ENCODE data around the gene IFNL2. TPM values are rescaled to one million over a fixed set of nuclear protein-coding genes. Genes with fewer than 3 reads are reported as not detected.
"Not testable (repeated sequence)": the region's sequence is repeated elsewhere in the genome, so short reads cannot be mapped to it uniquely, and the experiment has no call there.

Gene IFNL2
- total RNA-seq (2014; rRNA removed; shearing (Covaris generic)), result not detected in 2 replicates

DNA sequence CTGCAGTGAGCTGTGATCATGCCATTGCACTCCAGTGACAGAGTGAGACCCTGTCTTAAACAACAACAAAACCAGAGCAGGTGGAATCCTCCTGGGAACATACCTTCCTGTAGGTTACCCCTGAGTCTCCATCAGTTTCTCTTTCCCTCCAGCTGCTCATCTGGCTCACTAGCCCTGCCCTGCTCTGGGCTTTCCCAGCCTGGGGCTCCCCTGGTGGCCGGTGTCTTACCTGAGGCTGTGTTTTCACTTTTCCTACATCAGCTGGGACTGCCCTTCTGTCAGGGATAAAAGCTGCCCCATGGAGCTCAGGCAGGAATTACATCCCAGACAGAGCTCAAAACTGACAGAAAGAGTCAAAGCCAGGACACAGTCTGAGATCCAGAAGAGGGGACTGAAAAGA lies at the start of gene IFNL2:
TSS of gene IFNL2 (plus strand) at position 312 of the 400 bp plus-strand sequence. CDS start 173 bp downstream, outside the sequence.
- not testable (repeated sequence) for DNase-seq (ENCODE audit: low read depth)

DNA sequence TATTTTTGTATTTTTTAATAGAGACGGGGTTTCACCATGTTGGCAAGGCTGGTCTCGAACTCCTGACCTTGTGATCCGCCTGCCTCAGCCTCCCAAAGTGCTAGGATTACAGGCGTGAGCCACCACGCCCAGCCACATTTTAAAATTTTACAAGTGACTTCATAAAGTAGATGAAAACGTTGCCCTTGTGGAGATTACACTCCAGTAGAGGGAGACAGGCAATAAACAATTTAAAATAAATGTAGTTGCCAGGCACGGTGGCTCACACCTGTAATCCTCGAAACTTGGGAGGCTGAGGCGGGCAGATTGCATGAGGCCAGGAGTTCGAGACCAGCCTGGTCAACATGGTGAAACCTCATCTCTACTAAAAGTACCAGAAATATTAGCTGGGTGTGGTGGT lies 49.1 kb upstream of the IFNL2 start:
- not testable (repeated sequence) for DNase-seq (ENCODE audit: low read depth)

DNA sequence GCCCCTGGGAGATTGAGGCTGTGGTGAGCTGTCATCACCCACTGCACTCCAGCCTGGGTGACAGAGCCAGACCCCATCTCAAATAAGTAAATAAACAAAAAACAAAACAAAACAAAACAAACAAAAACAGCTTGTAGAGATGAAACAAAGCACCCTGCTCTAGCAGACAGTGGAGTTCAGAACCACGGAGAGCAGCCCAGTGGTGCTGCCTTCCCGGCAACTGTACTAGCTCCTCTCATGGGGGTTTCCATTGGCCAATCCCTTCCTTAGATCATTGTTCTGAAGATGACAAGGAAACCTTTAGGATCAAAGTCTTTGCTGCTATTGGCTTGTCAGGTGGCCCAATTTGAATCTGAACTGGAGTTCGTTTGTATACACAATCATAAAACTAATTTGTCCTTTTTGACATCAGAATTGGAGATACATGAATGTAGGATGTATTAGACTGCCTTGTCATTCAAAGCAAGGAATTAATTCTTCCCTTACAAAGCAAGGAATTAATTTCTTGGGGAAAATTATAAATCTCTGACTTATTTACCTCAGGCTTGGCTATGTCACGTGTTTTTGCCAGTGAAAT lies 44.4 kb upstream of the IFNL2 start:
- DNase-seq (ENCODE audit: low read depth), result peak; percentile 36

DNA sequence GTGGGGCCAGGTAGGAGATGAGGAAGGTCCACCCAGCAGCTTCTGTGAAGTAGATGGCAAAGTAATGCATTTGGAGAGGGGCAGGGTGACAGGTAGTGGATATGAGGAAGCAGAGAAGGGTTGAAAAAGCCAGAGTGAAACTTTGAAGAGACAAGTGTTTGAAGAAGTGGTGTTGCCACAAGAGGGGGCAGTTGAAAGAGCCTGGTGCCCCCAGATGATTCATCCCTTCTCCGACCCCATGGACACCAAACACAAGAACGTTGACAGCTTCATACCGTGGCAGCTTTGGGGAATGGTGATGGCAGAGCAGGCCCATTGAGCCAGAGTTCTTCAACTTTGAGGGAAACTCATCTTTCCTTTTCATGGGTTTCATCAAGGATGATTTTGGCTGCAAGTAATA lies 43.3 kb upstream of the IFNL2 start:
- peak; percentile 20 for DNase-seq (ENCODE audit: low read depth)

DNA sequence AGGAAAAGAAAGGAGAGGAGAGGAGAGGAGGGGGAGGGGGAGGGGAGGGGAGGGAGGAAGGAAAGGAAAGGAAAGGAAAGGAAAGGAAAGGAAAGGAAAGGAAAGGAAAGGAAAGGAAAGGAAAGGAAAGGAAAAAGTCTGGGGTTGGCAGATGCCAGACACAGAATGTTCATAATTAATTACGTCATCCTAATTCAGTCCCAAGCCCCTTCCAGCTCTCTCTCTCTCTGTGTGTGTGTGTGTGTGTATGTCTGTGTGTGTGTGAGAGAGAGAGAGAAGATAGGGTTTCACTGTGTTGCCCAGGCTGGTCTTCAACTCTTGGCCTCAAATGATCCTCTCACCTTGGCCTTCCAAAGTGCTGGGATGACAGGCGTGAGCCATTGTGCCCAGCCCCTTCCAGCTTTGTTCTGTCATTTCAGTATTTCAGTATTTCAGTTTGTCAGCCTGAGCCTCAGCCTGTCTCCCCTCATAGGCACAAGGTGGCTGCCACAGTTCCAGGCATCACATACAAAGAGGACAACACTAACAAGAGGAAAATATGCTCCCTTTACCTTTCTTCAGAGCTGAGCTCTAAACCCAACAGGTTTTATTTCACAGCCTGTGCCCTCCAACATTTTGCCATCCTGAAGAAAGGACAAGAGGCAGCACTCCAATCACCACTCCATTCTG lies 38.0 kb upstream of the IFNL2 start:
- DNase-seq (ENCODE audit: low read depth), result no peak

DNA sequence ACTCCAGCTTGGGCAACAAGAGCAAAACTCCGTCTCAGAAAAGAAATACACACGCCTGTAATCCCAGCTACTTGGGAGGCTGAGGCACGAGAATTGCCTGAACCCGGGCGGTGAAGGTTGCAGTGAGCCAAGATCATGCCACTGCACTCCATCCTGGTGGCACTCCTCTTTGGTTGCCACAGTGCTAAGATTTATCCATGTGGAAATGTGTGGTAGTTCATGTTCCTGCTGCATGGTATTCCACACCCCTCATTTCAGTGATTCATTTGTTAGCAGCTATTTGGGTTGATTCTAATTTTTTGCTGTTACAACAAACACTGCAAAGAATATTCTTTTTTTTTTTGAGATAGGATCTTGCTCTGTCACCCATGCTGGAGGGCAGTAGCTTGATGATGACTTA lies 35.5 kb upstream of the IFNL2 start:
- no peak for DNase-seq (ENCODE audit: low read depth)

DNA sequence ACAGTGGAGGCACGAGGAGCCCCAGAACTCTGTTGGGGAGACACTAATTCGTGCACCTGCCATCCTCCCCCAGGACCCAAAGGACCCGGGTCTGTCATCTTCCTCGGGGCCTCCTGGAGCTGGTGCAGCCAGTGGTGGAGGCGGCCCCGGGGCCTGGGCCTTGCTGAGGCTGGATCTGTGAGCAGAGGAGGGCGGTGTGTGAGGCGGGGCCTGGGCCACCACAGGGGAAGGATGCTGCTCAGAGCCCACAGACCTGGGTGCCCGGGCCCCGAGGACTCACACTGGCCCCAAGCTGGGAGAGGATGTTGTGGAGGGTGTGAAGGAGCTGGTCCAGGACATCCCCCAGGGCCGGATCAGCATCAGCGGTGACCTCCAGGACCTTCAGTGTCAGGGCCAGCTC lies 31.7 kb upstream of the IFNL2 start:
- no peak for DNase-seq (ENCODE audit: low read depth)

DNA sequence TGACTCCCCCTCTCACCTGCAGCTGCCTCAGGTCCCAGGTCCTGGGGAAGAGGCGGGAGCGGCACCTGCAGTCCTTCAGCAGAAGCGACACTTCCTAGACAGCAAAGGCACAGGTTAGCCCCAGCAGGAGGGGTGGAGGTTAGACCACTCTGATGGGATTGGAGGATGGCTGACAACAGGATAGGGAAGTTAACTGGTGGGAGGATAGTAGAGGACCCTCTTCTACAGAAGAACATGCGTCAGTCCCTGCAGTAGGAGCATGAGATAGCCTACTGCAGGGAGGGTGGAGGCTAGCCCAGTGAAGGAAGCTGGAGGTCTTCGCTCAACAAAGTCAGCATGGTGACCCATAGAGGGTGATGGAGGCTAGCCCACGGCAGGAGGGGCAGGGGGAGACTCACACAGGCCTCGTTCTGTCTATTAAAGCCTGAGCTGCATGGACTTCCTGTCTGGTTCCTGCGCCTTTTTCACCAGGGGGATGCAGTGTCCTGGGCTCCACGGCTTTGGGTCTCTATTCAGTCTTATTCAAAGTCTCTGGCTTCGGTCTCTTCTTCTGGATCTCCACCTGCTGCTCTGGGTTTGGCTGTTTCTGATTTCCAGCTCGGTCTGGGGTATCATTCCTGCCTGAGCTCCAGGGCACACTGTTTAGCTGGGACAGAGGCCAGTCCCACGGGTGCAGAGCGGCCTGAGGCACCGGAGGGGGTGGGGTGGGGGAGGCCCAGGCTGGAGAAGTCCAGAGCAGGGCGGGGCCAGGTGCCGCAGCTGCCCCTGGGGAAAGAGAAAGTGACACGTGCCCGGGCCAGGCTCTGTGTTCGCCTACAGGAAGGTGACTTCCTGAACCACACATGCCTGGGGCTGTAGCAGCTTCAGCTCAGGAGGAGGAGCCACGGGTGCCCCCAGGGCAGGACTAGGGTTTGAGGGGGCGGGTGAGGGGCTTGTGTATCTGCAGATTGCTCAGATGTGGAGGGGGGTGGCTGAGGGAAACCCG lies 30.7 kb upstream of the IFNL2 start:
- DNase-seq (ENCODE audit: low read depth), result peak; percentile 38

DNA sequence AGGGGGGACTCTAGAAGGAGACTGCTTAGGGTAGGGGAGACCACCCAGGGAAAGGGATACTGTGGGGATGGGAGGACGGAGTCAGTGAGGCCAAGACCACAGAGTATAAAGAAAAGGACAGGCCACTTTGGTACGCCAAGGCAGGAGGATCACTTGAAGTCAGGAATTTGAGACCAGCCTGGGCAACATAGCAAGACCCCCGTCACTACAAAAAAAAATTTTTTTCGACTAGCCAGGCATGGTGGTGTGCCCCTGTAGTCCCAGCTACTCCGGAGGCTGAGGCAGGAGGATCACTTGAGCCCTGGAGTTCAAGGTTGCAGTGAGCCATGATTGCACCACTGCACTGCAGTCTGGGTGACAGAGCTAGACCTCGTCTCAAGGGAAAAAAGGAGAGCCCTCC lies 30.0 kb upstream of the IFNL2 start:
- no peak for DNase-seq (ENCODE audit: low read depth)

DNA sequence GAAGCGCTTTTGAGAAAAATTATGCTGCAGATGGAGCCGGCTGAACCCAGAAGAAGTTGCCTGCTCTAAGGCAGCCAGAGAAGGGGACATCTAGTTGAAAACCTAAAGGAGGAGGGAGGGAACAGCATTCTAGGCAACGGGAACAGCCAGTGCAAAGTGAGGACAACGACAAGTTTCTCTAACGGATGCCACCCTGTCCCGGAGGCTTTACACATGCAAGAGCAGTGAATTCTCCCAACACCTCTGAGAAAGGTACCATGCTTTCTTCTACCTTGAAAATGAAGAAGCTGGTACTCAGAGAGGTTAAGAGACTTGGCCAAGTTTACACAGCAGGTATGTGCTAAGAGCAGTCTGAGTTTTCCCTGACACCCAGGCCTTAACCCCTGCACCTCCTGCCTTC lies 29.3 kb upstream of the IFNL2 start:
- no peak for DNase-seq (ENCODE audit: low read depth)

DNA sequence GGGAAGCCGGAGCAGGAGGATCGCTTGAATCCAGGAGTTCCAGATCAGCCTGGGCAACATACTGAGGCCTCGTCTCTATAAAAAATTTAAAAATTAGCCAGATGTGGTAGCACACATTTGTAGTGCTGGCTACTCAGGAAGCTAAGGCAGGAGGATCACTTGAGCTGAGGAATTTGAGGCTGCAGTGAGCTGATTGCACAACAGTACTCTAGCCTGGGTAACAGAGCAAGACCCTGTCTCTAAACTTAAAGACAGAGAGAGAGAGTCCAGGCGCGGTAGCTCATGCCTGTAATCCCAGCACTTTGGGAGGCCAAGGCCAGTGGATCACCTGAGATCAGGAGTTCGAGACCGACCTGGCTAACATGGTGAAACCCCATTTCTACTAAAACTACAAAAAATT lies 27.8 kb upstream of the IFNL2 start:
- DNase-seq (ENCODE audit: low read depth), result no peak

DNA sequence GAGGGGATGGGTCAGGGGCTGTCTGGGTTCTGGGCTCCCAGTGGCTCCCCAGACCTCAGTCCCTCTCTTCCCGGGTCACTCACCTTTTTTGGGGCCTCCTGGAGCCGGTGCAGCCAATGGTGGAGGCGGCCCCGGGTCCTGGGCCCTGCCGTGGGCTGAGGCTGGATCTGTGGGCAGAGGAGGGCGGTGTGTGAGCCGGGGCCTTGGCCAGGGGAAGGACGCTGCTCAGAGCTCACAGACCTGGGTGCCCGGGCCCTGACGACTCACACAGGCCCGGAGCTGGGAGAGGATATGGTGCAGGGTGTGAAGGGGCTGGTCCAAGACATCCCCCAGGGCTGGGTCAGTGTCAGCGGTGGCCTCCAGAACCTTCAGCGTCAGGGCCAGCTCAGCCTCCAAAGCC lies 24.5 kb upstream of the IFNL2 start:
- not testable (repeated sequence) for DNase-seq (ENCODE audit: low read depth)

DNA sequence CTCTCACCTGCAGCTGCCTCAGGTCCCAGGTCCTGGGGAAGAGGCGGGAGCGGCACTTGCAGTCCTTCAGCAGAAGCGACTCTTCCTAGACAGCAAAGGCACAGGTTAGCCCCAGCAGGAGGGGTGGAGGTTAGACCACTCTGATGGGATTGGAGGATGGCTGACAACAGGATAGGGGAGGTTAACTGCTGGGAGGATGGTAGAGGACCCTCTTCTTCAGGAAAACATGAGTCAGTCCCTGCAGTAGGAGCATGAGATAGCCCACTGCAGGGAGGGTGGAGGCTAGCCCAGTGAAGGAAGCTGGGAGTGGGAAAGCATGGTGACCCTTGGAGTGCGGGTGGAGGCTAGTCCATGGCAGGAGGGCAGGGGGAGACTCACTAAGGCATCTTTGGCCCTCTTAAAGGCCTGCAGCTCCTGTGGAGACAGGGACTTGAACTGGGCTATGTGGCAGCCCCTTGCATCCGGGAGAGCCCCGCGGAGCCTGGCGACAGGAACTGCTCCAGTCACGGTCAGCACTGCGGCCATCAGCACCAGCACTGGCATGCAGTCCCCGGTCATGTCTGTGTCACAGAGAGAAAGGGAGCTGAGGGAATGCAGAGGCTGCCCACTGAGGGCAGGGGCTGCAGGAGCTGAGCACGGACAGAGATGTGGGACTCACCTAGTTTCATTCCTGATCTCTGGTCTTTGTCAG lies 23.6 kb upstream of the IFNL2 start, which contains the start of gene IFNL3:
TSS of gene IFNL3 (minus strand) at position 597 of the 691 bp plus-strand sequence. CDS start at position 558, 39 bp downstream.
- DNase-seq (ENCODE audit: low read depth), result not testable (repeated sequence)

DNA sequence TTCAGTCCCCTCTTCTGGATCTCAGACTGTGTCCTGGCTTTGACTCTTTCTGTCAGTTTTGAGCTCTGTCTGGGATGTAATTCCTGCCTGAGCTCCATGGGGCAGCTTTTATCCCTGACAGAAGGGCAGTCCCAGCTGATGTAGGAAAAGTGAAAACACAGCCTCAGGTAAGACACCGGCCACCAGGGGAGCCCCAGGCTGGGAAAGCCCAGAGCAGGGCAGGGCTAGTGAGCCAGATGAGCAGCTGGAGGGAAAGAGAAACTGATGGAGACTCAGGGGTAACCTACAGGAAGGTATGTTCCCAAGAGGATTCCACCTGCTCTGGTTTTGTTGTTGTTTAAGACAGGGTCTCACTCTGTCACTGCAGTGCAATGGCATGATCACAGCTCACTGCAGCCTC lies 23.0 kb upstream of the IFNL2 start:
- not testable (repeated sequence) for DNase-seq (ENCODE audit: low read depth)

DNA sequence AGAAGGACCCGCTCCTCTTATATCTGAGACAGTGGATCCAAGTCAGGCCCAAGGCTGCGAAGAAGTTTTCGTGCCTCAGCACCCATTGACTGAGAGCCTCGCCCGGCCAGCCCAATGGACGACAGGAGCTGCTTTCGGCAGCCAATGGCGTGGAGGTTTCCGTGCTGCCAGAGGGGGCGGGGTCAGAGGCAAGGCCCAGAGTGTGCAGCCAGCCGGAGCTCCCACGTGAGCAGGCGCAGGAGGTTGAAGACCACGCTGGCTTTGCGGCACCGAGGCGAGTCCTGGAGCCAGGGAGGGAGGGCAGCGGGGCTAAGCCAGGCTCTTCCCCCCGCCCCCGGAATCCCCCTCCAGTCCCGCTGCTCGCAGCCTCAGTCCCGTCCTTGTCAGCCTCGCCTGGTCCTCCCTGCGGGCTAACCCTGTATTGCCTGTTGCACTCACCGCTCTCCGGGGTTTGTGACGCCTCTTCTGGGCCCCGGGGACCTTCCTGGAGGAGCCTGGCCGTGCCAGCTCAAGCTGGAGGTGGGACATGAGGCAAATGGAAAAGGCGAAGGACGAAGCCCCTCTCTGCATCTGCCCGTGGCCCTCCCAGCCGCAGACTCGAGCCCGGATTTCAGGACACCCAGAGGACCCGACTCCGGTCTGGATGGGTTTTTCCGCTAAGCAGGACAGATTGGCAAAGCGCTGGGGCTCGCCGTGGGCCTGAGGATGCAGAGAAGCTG lies 21.1 kb upstream of the IFNL2 start:
- DNase-seq (ENCODE audit: low read depth), result peak; percentile 62

DNA sequence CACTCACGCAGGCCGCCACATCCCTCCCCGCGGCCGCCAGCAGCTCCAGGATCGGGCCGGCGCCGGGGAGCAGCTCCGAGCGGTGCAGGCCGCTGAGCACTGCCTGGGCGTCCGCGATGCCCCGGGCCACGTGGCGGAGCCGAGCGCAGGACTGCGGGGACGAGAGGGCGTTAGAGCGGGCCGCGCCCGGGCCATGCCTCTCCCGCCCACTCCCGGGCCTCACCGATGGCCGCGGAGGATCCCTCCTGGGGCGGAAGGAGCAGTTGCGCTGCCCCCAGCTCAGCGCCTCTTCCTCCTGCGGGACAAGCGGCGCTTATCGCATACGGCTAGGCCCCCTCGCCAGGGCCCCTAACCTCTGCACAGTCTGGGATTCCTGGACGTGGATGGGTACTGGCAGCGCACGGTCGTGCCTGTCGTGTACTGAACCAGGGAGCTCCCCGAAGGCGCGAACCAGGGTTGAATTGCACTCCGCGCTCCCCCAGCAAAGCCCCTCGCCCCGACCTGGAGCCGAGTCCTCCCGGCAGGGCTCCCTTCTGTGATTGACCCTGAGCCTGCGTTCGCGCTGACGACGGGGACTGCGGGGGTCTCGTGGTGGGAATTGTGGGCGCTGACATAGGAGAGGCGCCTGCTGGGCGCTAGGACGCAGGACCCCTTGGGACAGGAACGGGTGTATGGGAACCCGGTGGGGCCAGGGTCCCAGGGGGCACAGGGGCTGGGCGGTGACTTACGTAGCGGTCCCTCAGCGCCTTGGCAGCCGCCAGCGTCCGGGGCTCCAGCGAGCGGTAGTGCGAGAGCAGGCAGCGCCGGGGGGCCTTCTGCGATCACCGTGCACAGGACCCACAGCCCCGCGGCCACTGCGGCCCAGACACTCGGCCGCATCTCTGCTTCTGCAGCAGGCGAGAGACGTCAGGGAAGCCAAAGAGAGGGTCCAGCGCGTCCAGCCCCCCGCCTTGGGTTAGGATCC lies 20.2 kb upstream of the IFNL2 start:
- peak; percentile 33 for DNase-seq (ENCODE audit: low read depth)

DNA sequence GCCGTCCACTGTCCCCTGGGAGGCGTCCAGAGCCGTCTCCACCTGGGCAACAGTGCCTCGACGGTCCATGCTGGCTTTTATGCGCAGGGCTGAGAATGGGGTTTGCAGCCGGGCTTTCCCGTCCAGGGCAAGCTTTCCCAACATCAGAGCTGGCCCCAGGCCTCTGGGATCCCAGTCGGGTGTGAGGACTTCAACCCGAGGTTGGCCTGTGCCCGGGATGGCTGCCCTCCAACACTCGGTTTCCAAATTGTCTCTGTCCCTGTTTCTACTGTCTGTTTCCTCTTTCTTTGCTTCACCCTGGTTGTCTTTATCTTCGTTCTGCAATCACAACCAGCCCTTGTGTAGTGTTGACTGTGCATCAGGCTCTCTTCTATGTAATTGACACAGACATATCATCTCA lies 19.4 kb upstream of the IFNL2 start, which contains the start of gene IFNL4:
TSS of gene IFNL4 (minus strand) at position 51 of the 400 bp plus-strand sequence.
- no peak for DNase-seq (ENCODE audit: low read depth)

DNA sequence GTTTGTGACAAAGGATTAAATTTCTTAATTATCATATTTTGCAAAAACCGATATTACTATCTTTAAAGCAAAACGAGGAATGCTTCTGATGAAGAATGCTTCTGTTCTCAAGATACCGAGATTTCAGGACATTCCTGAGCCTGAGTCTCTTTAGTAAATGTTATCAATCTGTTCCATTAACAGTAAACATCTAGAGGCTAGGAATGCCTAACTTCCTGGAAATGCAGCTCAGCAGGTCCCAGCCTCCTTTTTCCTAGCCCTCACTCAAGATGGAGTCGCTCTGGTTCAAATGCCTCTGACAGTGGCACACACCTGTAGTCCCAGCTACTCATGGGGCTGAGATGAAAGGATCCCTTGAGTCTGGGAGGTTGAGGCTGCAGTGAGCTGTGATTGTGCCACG lies 17.1 kb upstream of the IFNL2 start:
- no peak for DNase-seq (ENCODE audit: low read depth)

DNA sequence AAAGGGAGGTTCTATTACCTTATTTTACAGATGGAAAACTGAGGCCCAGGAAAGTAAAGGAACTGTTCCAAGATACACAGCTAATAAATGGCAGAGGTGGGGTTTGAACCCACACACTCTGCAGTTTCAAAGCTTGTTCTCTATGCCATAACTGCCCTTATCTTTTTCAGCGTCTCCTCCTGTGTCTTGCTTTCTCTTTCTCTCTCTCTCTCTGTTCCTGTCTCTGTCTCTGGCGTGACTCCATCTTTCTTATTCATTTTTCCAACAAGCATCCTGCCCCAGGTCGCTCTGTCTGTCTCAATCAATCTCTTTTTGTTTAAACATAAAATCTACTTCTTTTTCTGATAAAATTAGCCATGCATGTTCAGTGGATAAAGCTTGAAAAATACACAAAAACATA lies 16.4 kb upstream of the IFNL2 start:
- DNase-seq (ENCODE audit: low read depth), result no peak

DNA sequence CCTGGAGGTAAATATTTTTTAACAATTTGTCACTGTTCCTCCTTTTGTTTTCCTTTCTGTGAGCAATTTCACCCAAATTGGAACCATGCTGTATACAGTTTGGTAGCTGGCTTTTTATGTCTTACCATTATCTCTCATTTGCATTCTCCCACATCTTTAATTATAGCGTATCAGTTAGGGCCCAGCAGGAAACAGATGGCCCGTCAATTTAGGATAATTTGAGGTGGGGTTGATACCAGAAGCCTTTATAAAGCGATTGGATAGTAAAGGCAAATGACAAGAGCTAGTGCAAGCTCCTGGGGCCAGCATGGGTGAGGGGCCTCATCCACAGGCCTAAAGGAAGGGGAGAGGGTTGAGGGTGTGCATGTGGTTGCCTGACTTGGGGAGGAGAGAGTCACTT lies 15.7 kb upstream of the IFNL2 start:
- no peak for DNase-seq (ENCODE audit: low read depth)

Data from Daoy (cell line).